Liver (tissue), 9 donors: ENCODE results near the gene ZFX. TPM values are rescaled to one million over a fixed set of nuclear protein-coding genes. Genes with fewer than 3 reads are reported as not detected.

Source experiments
- DNase-seq: peaks from one replicate; pipeline ENCODE4 v3.0.0-alpha.2; 2017; ENCODE audit warnings: low spot score
- H3K27ac ChIP-seq, 2 donors: one replicate each; pipeline ENCODE4 v1.7.0; 2013; ENCODE audit warnings: inconsistent platforms in 2 of 2, low read length in 2 of 2, control low read depth in 1 of 2, low read depth in 1 of 2, mild to moderate bottlenecking in 1 of 2
- H3K27me3 ChIP-seq, 4 donors: one replicate each; pipeline versions ENCODE4 v1.6.1 to v1.7.0; 2013; ENCODE audit warnings: low read length in 3 of 4, inconsistent platforms in 1 of 4, mild to moderate bottlenecking in 1 of 4, moderate library complexity in 1 of 4; ENCODE audit not compliant: control insufficient read depth in 4 of 4, insufficient read depth in 4 of 4
- H3K36me3 ChIP-seq, 4 donors: one replicate each; pipeline versions ENCODE4 v1.6.1 to v1.7.0; 2013; ENCODE audit warnings: low read length in 3 of 4, mild to moderate bottlenecking in 3 of 4, low read depth in 1 of 4, moderate library complexity in 1 of 4; ENCODE audit not compliant: control insufficient read depth in 4 of 4, insufficient read depth in 3 of 4
- H3K4me1 ChIP-seq, 4 donors: one replicate each; pipeline versions ENCODE4 v1.6.1 to v1.7.0; 2013; ENCODE audit warnings: low read length in 3 of 4, mild to moderate bottlenecking in 3 of 4, moderate library complexity in 1 of 4; ENCODE audit not compliant: control insufficient read depth in 4 of 4, insufficient read depth in 4 of 4
- H3K4me3 ChIP-seq, 3 donors: one replicate each; pipeline versions ENCODE4 v1.6.1 to v1.7.0; 2013; ENCODE audit warnings: low read length in 3 of 3, control low read depth in 1 of 3, low read depth in 1 of 3, mild to moderate bottlenecking in 1 of 3
- H3K9ac ChIP-seq, 2 donors: one replicate each; pipeline ENCODE4 v1.7.0; 2013; ENCODE audit warnings: low read length in 2 of 2, mild to moderate bottlenecking in 2 of 2, moderate library complexity in 2 of 2, control low read depth in 1 of 2, low read depth in 1 of 2
- H3K9me3 ChIP-seq, 4 donors: one replicate each; pipeline versions ENCODE4 v1.6.1 to v1.7.0; 2013; ENCODE audit warnings: low read length in 3 of 4; ENCODE audit not compliant: control insufficient read depth in 4 of 4
- EGR1 ChIP-seq, 2 donors: IDR thresholded peaks; 2 replicates each; pipeline ENCODE4 v1.6.1; 2016 to 2018; ENCODE audit warnings: antibody characterized with exemption in 2 of 2, low read depth in 2 of 2
- FOXA1 ChIP-seq: IDR thresholded peaks from 2 replicates; pipeline ENCODE4 v1.6.1; 2016; ENCODE audit warnings: antibody characterized with exemption
- FOXA2 ChIP-seq: IDR thresholded peaks from 2 replicates; pipeline ENCODE4 v1.6.1; 2016; ENCODE audit warnings: antibody characterized with exemption
- GABPA ChIP-seq, 2 donors: IDR thresholded peaks in 1 of 2; conservative IDR thresholded peaks in 1 of 2; 2 replicates each; pipeline ENCODE4 v1.6.1; 2016; ENCODE audit warnings: antibody characterized with exemption in 2 of 2, mild to moderate bottlenecking in 1 of 2, moderate library complexity in 1 of 2
- HNF4A ChIP-seq, 2 donors: conservative IDR thresholded peaks; 2 replicates each; pipeline ENCODE4 v1.6.1; 2016; ENCODE audit warnings: antibody characterized with exemption in 2 of 2, mild to moderate bottlenecking in 2 of 2
- JUND ChIP-seq, 2 donors: IDR thresholded peaks; 2 replicates each; pipeline ENCODE4 v1.6.1; 2016; ENCODE audit warnings: antibody characterized with exemption in 2 of 2
- NR2F2 ChIP-seq: IDR thresholded peaks from 2 replicates; pipeline ENCODE4 v1.6.1; 2016; ENCODE audit warnings: antibody characterized with exemption
- RAD21 ChIP-seq, 2 donors: IDR thresholded peaks; 2 replicates each; pipeline ENCODE4 v1.6.1; 2016; ENCODE audit warnings: antibody characterized with exemption in 2 of 2, mild to moderate bottlenecking in 2 of 2
- SP1 ChIP-seq: IDR thresholded peaks from 2 replicates; pipeline ENCODE4 v1.6.1; 2018; ENCODE audit warnings: antibody characterized with exemption, mild to moderate bottlenecking
- TAF1 ChIP-seq: conservative IDR thresholded peaks from 2 replicates; pipeline ENCODE4 v1.6.1; 2016; ENCODE audit warnings: antibody characterized with exemption, mild to moderate bottlenecking
- YY1 ChIP-seq: IDR thresholded peaks from 2 replicates; pipeline ENCODE4 v1.6.1; 2016; ENCODE audit warnings: antibody characterized with exemption, mild to moderate bottlenecking
- WGBS: extraction: QIAGEN DNeasy Blood & Tissue Kit; methylation state at CpG from one replicate; pipeline ENCODE4 v1.1.7; 2013; 5-methylcytosine and 5-hydroxymethylcytosine counted together
- polyA plus RNA-seq, 2 donors: library from polyadenylated mRNA; stranded (reverse) in 1 of 2; unstranded in 1 of 2; fragments of 200-250 nt in 1 of 2; fragments of >200 nt in 1 of 2; fragmentation: Nextera tagmentation in 1 of 2; extraction: Ambion mirVana in 1 of 2; gene quantifications; one replicate each; pipeline versions ENCODE4 v1.2.1 to v1.2.3, GENCODE V29; 2013 to 2015
- total RNA-seq, 2 donors: library from RNA; depleted of rRNA; stranded (reverse); fragments of >200 nt; gene quantifications; one replicate each; pipeline ENCODE4 v1.2.3, GENCODE V29; 2014
- TF ChIP-seq, protein P1 (sequence below): IDR thresholded peaks from 2 replicates; pipeline ENCODE4 v1.6.1; 2016; ENCODE audit warnings: antibody characterized with exemption
- TF ChIP-seq, protein P2 (sequence below): IDR thresholded peaks from 2 replicates; pipeline ENCODE4 v1.6.1; 2016; ENCODE audit warnings: antibody characterized with exemption
- TF ChIP-seq, protein P3 (sequence below): IDR thresholded peaks from 2 replicates; pipeline ENCODE4 v1.6.1; 2016; ENCODE audit warnings: antibody characterized with exemption, mild to moderate bottlenecking
- TF ChIP-seq, protein P4 (sequence below): IDR thresholded peaks from 2 replicates; pipeline ENCODE4 v1.6.1; 2016; ENCODE audit warnings: antibody characterized with exemption
- donor health status: healthy.
- donor health status: healthy.
- donor health status: healthy.
- donor health status: healthy.
- donor health status: healthy.

The ZFX gene
- total and polyA plus RNA-seq, 4 donors: 3.8 to 50.0 (median 19.0) TPM

GRCh38 chrX:24207826-24208225 is 58.3 kb downstream of the ZFX start:
- 68% methylated on average over 2 of the region's 2 CpGs for WGBS
- no peak for DNase-seq
- no peak overlapping the region for H3K4me3 ChIP-seq
- H3K36me3 ChIP-seq: peaks cover 0 to 56% (median 30%) of the 10 kb centered on the region in 4 donors
- no peaks in the 10 kb centered on the region for H3K9me3 ChIP-seq
- no peak overlapping the region for H3K9ac ChIP-seq
- peaks cover 0 to 5% (median 3%) of the 10 kb centered on the region in 4 donors for H3K4me1 ChIP-seq
- no peak overlapping the region for H3K27ac ChIP-seq
- TF ChIP-seq SP1 (no peak), HNF4A (conservative IDR thresholded peaks at IDR 0.05) (no peak), JUND (IDR thresholded peaks at IDR 0.05) (no peak), TAF1 (no peak), NR2F2 (no peak)
- TF ChIP-seq, protein P1, sequence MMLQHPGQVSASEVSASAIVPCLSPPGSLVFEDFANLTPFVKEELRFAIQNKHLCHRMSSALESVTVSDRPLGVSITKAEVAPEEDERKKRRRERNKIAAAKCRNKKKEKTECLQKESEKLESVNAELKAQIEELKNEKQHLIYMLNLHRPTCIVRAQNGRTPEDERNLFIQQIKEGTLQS: no peak
- TF ChIP-seq, protein P2, sequence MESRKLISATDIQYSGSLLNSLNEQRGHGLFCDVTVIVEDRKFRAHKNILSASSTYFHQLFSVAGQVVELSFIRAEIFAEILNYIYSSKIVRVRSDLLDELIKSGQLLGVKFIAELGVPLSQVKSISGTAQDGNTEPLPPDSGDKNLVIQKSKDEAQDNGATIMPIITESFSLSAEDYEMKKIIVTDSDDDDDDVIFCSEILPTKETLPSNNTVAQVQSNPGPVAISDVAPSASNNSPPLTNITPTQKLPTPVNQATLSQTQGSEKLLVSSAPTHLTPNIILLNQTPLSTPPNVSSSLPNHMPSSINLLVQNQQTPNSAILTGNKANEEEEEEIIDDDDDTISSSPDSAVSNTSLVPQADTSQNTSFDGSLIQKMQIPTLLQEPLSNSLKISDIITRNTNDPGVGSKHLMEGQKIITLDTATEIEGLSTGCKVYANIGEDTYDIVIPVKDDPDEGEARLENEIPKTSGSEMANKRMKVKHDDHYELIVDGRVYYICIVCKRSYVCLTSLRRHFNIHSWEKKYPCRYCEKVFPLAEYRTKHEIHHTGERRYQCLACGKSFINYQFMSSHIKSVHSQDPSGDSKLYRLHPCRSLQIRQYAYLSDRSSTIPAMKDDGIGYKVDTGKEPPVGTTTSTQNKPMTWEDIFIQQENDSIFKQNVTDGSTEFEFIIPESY: no peak
- H3K27me3 ChIP-seq: no peaks in the 10 kb centered on the region

DNA sequence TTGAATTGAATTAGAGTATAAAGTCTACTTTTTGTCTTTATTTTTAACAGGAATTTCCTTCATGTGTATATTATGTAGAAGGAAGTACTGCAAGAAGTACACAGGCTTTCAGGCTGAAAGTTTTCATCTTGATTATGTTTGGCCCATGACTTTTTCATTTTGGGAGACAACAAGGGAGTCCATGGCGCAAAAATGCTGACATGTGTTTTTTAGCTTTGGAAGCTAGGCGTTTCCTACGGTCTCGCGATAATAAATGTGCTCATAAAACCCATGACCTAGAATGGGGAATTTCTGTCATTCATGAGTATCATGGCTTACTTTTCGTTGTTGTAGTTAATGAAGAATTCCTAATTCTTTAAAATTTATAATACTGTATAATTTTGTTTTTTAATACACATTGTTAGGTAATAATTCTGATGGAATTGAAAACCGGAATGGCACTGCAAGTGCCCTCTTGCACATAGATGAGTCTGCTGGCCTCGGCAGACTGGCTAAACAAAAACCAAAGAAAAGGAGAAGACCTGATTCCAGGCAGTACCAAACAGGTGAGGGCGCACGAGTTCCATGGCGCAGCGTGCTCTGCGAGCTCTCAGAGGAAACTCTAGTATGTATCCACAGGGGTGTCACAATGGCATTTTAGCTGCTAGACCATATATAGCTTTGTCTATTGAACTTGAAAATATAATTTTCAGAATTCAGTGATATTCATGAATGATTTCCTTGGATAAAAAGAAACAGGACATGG is 59.1 kb downstream of the ZFX start:
- Histone ChIP-seq H3K27me3 (no peaks in the 10 kb centered on the region), H3K4me3 (no peak overlapping the region), H3K36me3 (peaks cover 0 to 56% (median 31%) of the 10 kb centered on the region in 4 donors), H3K9ac (no peak overlapping the region), H3K9me3 (no peaks in the 10 kb centered on the region), H3K4me1 (peaks cover 0 to 1% (median under 1%) of the 10 kb centered on the region in 4 donors), H3K27ac (no peak overlapping the region)
- 96% methylated on average over 13 of the region's 13 CpGs for WGBS
- no peak for DNase-seq
- TF ChIP-seq FOXA2 (no peak), RAD21 (IDR thresholded peaks at IDR 0.05) (no peak), GABPA (IDR thresholded peaks at IDR 0.05 in 1 of 2, conservative IDR thresholded peaks at IDR 0.05 in 1 of 2) (no peak), HNF4A (conservative IDR thresholded peaks at IDR 0.05) (no peak), FOXA1 (no peak), NR2F2 (no peak), EGR1 (IDR thresholded peaks at IDR 0.05; ENCODE audit: low read depth in 2 of 2) (no peak), SP1 (no peak), YY1 (no peak)
- TF ChIP-seq, protein P1: no peak
- TF ChIP-seq, protein P3, sequence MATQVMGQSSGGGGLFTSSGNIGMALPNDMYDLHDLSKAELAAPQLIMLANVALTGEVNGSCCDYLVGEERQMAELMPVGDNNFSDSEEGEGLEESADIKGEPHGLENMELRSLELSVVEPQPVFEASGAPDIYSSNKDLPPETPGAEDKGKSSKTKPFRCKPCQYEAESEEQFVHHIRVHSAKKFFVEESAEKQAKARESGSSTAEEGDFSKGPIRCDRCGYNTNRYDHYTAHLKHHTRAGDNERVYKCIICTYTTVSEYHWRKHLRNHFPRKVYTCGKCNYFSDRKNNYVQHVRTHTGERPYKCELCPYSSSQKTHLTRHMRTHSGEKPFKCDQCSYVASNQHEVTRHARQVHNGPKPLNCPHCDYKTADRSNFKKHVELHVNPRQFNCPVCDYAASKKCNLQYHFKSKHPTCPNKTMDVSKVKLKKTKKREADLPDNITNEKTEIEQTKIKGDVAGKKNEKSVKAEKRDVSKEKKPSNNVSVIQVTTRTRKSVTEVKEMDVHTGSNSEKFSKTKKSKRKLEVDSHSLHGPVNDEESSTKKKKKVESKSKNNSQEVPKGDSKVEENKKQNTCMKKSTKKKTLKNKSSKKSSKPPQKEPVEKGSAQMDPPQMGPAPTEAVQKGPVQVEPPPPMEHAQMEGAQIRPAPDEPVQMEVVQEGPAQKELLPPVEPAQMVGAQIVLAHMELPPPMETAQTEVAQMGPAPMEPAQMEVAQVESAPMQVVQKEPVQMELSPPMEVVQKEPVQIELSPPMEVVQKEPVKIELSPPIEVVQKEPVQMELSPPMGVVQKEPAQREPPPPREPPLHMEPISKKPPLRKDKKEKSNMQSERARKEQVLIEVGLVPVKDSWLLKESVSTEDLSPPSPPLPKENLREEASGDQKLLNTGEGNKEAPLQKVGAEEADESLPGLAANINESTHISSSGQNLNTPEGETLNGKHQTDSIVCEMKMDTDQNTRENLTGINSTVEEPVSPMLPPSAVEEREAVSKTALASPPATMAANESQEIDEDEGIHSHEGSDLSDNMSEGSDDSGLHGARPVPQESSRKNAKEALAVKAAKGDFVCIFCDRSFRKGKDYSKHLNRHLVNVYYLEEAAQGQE: no peak
- TF ChIP-seq, protein P2: no peak
- TF ChIP-seq, protein P4, sequence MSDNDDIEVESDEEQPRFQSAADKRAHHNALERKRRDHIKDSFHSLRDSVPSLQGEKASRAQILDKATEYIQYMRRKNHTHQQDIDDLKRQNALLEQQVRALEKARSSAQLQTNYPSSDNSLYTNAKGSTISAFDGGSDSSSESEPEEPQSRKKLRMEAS: no peak
